ENCODE measurements around the gene ADAMTS16.

DNA sequence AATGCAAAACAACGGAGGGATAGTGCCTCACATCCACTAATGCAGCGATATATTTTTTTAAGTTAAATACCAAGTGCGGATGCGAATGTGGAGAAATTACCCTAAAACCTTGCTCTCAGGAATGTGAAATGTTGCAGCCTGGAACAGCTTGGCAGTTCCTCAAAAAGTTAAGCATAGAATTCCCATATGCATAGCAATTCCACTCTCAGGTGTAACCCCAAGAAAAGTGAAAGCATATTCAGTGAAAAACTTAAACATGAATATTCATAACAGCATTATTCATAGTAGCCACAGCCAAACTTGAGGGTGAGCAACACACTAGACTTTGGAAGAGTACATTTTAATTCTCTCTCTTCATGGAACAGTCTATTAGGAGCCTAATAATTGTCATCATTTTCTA is 199.1 kb downstream of the ADAMTS16 start:
- TF ChIP-seq, protein P1, sequence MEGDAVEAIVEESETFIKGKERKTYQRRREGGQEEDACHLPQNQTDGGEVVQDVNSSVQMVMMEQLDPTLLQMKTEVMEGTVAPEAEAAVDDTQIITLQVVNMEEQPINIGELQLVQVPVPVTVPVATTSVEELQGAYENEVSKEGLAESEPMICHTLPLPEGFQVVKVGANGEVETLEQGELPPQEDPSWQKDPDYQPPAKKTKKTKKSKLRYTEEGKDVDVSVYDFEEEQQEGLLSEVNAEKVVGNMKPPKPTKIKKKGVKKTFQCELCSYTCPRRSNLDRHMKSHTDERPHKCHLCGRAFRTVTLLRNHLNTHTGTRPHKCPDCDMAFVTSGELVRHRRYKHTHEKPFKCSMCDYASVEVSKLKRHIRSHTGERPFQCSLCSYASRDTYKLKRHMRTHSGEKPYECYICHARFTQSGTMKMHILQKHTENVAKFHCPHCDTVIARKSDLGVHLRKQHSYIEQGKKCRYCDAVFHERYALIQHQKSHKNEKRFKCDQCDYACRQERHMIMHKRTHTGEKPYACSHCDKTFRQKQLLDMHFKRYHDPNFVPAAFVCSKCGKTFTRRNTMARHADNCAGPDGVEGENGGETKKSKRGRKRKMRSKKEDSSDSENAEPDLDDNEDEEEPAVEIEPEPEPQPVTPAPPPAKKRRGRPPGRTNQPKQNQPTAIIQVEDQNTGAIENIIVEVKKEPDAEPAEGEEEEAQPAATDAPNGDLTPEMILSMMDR (conservative IDR thresholded peaks at IDR 0.05; ENCODE audit: low read depth, low read length): no peak
- TF ChIP-seq EZH2 (IDR thresholded peaks at IDR 0.05; ENCODE audit: borderline replicate concordance, low read depth, low read length, poor library complexity, severe bottlenecking): no peak
